ENCODE measurements around the gene MISFA.
"Not testable (repeated sequence)": the region's sequence is repeated elsewhere in the genome, so short reads cannot be mapped to it uniquely, and the experiment has no call there.

The MISFA gene

GRCh38 chr11:18618342-18619025 is 18.9 kb downstream of the MISFA start:
- DNase-seq: no peak

GRCh38 chr11:18623707-18624106 is 24.1 kb downstream of the MISFA start:
- no peak for DNase-seq

GRCh38 chr11:18624161-18624560 is 24.6 kb downstream of the MISFA start:
- DNase-seq: no peak

- DNase-seq: no peak
Measured at GRCh38 chr11:18632841-18633240, 33.3 kb downstream of the MISFA start.

- no peak for DNase-seq
Measured at GRCh38 chr11:18633256-18634139, 33.9 kb downstream of the MISFA start.

- peak; percentile 99 for DNase-seq
Measured at GRCh38 chr11:18634140-18635032, 34.8 kb downstream of the MISFA start, which contains the start of gene SPTY2D1. SPTY2D1 (minus strand) TSS chr11:18634342; CDS start chr11:18634257, 85 bp downstream.

GRCh38 chr11:18641677-18642076 is 42.1 kb downstream of the MISFA start:
- DNase-seq: no peak

GRCh38 chr11:18643034-18643433 is 43.4 kb downstream of the MISFA start:
- DNase-seq: not testable (repeated sequence)

GRCh38 chr11:18650353-18650752 is 50.8 kb downstream of the MISFA start:
- DNase-seq: no peak

GRCh38 chr11:18650859-18651557 is 51.4 kb downstream of the MISFA start:
- DNase-seq: peak; percentile 24
